Prostate gland (tissue), 2 donors: ENCODE measurements around the gene UGCG.

Experiments
- POLR2A ChIP-seq: fragments of 450-650 bp; IDR thresholded peaks from one replicate; pipeline ENCODE4 v1.6.1; 2016; ENCODE audit warnings: antibody characterized with exemption, mild to moderate bottlenecking
- TF ChIP-seq, protein P1 (sequence below), 4 experiments: fragments of 200-600 bp in 2 of 4; fragments of 450-650 bp in 2 of 4; sonication (generic) in 2 of 4; IDR thresholded peaks; 1 replicate in 3 of 4; 2 replicates in 1 of 4; pipeline ENCODE4 v1.5.1; 2016 to 2019; ENCODE audit warnings: antibody characterized with exemption in 4 of 4, mild to moderate bottlenecking in 2 of 4, moderate library complexity in 2 of 4

DNA sequence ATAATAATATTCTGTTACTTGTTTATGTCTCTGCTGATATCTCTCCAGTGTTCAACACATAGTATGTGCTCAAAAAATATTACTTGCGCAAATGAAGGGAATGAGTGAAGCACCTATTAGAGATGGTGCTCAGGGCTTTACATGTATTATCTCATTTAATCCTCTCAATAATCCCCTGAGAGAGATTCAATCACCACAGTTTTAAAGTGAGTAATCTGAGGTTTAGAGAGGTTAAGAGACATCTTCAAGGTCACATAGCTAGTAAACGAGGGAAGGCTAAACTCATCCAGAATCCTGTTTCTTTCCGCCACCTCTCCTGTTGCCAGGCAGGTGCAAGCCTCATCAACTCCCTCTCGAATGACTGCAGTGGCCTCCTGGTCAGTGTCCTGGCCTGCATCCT, 82.0 kb downstream of the UGCG start:
- TF ChIP-seq, protein P1, sequence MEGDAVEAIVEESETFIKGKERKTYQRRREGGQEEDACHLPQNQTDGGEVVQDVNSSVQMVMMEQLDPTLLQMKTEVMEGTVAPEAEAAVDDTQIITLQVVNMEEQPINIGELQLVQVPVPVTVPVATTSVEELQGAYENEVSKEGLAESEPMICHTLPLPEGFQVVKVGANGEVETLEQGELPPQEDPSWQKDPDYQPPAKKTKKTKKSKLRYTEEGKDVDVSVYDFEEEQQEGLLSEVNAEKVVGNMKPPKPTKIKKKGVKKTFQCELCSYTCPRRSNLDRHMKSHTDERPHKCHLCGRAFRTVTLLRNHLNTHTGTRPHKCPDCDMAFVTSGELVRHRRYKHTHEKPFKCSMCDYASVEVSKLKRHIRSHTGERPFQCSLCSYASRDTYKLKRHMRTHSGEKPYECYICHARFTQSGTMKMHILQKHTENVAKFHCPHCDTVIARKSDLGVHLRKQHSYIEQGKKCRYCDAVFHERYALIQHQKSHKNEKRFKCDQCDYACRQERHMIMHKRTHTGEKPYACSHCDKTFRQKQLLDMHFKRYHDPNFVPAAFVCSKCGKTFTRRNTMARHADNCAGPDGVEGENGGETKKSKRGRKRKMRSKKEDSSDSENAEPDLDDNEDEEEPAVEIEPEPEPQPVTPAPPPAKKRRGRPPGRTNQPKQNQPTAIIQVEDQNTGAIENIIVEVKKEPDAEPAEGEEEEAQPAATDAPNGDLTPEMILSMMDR (IDR thresholded peaks at IDR 0.05) = no peak
- TF ChIP-seq POLR2A = no peak
